Astrocyte (in vitro differentiated cells and primary cell): Measurements from ENCODE around the gene ASPG.

ENCODE experiments used
- EZH2 ChIP-seq: IDR thresholded peaks from 2 replicates; pipeline ENCODE4 v1.6.1; 2012; ENCODE audit warnings: mild to moderate bottlenecking, low read length, inconsistent platforms; ENCODE audit not compliant: insufficient read depth
- TF ChIP-seq, protein P1 (sequence below): IDR thresholded peaks from 2 replicates; pipeline ENCODE4 v1.5.1; 2011; ENCODE audit warnings: low read depth, mild to moderate bottlenecking, inconsistent platforms, low read length, moderate library complexity; ENCODE audit not compliant: insufficient read depth

DNA sequence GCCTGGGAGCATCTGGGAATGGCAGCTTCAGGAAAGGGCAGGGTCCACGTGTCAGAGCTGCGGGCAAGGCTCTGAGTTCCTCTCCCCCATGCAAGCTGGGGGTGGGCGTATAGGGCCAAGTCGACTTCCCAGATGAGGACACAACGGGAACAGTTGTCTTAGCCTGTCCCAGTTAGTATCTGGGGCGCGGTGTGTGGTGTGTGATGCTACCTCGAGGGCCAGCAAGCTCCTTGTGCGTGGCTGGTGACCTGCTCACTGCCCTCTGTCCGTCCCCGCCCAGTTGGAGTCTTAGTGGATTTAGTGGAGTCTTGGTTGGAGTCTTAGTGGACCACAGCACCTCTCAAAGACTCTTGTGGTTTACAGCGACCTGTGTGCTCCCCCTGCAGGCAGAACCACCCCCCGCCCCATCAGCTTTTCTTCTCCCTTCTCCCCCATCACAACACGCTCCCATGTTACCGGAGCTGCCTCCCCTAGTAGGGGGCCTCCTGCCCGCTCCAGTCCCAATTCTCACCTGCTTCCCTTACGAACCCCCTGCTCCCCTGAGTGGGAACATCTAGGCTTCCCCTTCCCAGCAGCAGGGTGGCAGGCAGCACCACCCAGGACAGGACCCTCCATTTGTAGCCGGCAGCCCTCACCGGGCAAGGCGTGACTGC, 8.7 kb downstream of the ASPG start:
- TF ChIP-seq, protein P1, sequence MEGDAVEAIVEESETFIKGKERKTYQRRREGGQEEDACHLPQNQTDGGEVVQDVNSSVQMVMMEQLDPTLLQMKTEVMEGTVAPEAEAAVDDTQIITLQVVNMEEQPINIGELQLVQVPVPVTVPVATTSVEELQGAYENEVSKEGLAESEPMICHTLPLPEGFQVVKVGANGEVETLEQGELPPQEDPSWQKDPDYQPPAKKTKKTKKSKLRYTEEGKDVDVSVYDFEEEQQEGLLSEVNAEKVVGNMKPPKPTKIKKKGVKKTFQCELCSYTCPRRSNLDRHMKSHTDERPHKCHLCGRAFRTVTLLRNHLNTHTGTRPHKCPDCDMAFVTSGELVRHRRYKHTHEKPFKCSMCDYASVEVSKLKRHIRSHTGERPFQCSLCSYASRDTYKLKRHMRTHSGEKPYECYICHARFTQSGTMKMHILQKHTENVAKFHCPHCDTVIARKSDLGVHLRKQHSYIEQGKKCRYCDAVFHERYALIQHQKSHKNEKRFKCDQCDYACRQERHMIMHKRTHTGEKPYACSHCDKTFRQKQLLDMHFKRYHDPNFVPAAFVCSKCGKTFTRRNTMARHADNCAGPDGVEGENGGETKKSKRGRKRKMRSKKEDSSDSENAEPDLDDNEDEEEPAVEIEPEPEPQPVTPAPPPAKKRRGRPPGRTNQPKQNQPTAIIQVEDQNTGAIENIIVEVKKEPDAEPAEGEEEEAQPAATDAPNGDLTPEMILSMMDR: no peak
- TF ChIP-seq EZH2: no peak
